ENCODE results near the gene IGBP1.
"Not testable (repeated sequence)": the region's sequence is repeated elsewhere in the genome, so short reads cannot be mapped to it uniquely, and the experiment has no call there.

Gene IGBP1

GRCh38 chrX:70096052-70096451 lies 37.2 kb upstream of the IGBP1 start:
- TF ChIP-seq CTCF (IDR thresholded peaks at IDR 0.05; ENCODE audit: insufficient read depth, low read depth, low read length, missing control alignments): no peak
- DNase-seq (ENCODE audit: low read depth): no peak
- no peak overlapping the region for H3K4me3 ChIP-seq (ENCODE audit: low read depth, low read length)

GRCh38 chrX:70105229-70105628 lies 28.0 kb upstream of the IGBP1 start:
- no peak for TF ChIP-seq CTCF (IDR thresholded peaks at IDR 0.05; ENCODE audit: insufficient read depth, low read depth, low read length, missing control alignments)
- H3K4me3 ChIP-seq (ENCODE audit: low read depth, low read length): no peak overlapping the region
- no peak for DNase-seq (ENCODE audit: low read depth)

GRCh38 chrX:70111436-70112026 lies 21.7 kb upstream of the IGBP1 start:
- not testable (repeated sequence) for H3K4me3 ChIP-seq (ENCODE audit: low read depth, low read length); DNase-seq (ENCODE audit: low read depth)

- no peak for DNase-seq (ENCODE audit: low read depth)
- no peak for TF ChIP-seq CTCF (IDR thresholded peaks at IDR 0.05; ENCODE audit: insufficient read depth, low read depth, low read length, missing control alignments)
- no peak overlapping the region for H3K4me3 ChIP-seq (ENCODE audit: low read depth, low read length)
Measured at GRCh38 chrX:70117738-70118137, 15.5 kb upstream of the IGBP1 start.

DNA sequence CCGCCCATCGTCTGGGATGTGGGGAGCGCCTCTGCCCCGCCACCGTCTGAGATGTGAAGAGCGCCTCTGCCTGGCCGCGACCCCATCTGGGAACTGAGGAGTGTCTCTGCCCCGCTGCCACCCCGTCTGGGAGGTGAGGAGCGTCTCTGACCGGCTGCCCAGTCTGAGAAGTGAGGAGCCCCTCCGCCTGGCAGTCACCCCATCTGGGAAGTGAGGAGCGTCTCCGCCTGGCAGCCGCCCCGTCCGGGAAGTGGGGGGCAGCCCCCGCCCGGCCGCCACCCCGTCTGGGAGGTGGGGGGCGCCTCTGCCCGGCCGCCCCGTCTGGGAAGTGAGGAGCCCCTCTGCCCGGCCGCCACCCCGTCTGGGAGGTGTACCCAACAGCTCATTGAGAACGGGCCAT lies 10.2 kb upstream of the IGBP1 start:
- H3K4me3 ChIP-seq (ENCODE audit: low read depth, low read length); DNase-seq (ENCODE audit: low read depth): not testable (repeated sequence)

GRCh38 chrX:70124678-70125077 lies 8.6 kb upstream of the IGBP1 start:
- no peak for TF ChIP-seq CTCF (IDR thresholded peaks at IDR 0.05; ENCODE audit: insufficient read depth, low read depth, low read length, missing control alignments)
- no peak for DNase-seq (ENCODE audit: low read depth)
- no peak overlapping the region for H3K4me3 ChIP-seq (ENCODE audit: low read depth, low read length)

DNA sequence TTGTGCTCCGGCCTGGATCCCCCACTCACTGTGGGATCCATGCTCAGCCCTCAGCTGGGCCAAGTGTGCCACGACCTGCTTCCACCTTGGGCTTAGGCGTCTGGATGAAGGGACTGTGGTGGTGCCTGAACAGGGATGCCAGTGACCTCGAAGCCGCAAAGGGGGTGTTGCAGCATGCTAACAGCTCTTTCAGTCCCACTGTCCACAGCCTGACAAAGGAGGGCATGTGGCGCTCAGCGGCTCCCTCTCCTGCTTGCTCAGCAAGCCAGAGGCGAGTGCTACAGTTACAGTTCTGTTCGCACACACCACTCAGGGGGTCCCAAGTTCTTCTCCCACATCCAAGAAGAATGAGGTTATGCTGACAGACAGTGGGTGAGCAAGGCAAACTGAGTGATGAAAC lies 5.2 kb upstream of the IGBP1 start:
- DNase-seq (ENCODE audit: low read depth): no peak
- TF ChIP-seq CTCF (IDR thresholded peaks at IDR 0.05; ENCODE audit: insufficient read depth, low read depth, low read length, missing control alignments): no peak

DNA sequence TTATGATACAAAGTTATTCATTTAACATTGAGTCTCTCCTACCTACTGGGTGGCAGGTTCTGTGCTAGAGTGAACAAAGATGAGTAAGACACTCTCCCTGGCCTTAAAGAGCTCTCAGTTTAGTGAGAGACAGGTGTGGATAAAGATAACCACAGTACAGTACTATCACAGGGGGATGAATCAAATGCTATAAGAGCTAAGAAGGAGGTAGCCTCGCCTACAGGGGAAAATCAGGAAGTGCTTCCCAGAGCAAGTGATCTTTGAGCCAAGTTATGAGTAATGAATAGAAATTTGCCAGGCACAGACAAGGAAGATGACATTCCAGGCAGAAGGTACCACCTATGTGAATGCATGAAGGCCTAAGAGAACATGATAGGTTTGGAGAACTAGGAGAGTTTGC lies 3.4 kb upstream of the IGBP1 start:
- no peak overlapping the region for H3K4me3 ChIP-seq (ENCODE audit: low read depth, low read length)
- TF ChIP-seq CTCF (IDR thresholded peaks at IDR 0.05; ENCODE audit: insufficient read depth, low read depth, low read length, missing control alignments): no peak
- no peak for DNase-seq (ENCODE audit: low read depth)

More for the DNA sequence above, 5.2 kb upstream of the IGBP1 start:
- H3K4me3 ChIP-seq (ENCODE audit: low read depth, low read length): no peak overlapping the region

Data from GM12865 (cell line).